Glomerular visceral epithelial cell (primary cell): ENCODE results near the gene GSK3B.

Experiments
- DNase-seq: peaks from one replicate; pipeline ENCODE4 v3.0.0-alpha.2; 2016; ENCODE audit errors: extremely low spot score

The GSK3B gene

DNA sequence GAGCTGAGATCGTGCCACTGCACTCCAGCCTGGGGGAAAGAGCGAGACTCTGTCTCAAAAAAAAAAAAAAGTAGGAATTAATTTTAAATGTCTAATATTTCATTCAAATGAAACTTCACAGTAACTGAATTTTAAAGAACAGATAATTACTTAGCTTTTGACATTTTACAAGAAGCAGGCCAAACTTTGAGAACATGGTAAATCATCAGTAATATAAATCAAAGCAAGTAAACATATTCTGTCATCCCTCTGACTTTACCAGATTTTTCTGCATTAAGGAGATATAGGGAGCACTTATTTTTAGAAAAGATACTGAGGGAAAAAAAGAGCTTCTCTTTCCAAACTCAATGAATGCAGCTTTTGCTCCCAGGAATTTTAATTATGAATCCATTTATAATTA, 275.3 kb downstream of the GSK3B start:
- DNase-seq, result no peak

DNA sequence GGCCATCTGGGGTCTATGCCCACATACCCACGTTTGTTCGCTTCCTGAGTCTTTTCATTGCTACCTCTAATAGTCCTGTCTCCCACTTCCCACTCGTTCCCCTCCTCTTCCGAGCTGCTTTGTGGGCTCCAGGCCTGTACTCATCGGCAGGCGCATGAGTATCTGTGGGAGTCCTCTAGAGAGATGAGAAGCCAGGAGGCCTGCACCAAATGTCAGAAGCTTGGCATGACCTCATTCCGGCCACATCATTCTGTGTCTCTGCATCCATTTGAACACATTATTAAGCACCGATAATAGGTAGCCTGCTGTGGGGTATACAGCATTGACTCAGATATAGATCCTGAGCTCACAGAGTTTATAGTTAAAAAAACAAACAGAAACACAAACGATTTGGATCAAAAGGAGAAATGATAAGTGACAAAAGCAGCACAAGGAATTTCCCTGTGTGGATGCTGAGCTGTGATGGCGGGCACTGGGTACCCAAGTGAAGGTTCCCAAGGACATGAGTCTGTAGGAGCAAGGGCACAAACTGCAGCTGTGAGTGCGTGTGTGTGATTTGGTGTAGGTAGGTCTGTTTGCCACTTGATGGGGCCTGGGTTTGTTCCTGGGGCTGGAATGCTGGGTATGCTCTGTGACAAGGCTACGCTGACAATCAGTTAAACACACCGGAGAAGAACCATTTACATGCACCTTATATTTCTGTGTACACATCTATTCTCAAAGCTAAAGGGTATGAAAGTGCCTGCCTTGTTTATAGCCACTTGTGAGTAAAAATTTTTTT, 276.5 kb downstream of the GSK3B start:
- DNase-seq, result no peak

- DNase-seq, result no peak
Observed at GRCh38 chr3:119817071-119817470, 277.2 kb downstream of the GSK3B start.

DNA sequence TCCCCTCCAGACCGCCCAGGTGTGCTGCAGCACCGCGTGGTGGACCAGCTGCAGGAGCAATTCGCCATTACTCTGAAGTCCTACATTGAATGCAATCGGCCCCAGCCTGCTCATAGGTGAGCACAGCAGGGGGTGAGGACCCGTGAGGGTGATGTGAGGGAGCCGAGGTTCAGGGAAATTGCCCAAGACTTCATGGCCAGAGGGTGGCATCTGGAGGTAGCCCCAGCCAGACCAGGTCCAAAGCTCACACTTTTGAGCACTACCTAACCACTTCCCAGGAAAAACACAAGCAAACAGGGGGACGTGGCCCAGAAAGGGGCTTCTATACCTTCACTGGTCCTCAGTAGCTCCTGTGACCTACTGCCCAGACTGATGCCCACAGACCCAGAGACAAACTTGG, 278.5 kb downstream of the GSK3B start:
- no peak for DNase-seq

DNA sequence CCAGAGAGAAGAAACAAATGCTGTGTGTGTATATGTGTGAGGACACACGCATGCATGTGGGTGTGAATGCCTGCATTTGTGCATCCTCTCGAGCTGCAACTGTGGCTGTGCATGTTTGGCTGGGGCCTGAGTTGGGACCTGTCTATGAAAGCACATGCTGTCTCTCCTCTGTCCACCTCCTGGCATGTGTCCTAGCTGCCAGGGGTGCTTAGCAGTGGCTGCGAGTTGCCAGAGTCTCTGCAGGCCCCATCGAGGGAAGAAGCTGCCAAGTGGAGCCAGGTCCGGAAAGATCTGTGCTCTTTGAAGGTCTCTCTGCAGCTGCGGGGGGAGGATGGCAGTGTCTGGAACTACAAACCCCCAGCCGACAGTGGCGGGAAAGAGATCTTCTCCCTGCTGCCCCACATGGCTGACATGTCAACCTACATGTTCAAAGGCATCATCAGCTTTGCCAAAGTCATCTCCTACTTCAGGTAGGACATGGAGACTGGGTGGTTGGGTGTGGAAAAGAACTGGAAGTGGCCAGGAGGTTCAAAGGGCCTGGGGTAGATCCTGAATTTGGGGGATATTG, 281.7 kb downstream of the GSK3B start:
- no peak for DNase-seq

GRCh38 chr3:119810018-119810435, 284.2 kb downstream of the GSK3B start:
- no peak for DNase-seq

DNA sequence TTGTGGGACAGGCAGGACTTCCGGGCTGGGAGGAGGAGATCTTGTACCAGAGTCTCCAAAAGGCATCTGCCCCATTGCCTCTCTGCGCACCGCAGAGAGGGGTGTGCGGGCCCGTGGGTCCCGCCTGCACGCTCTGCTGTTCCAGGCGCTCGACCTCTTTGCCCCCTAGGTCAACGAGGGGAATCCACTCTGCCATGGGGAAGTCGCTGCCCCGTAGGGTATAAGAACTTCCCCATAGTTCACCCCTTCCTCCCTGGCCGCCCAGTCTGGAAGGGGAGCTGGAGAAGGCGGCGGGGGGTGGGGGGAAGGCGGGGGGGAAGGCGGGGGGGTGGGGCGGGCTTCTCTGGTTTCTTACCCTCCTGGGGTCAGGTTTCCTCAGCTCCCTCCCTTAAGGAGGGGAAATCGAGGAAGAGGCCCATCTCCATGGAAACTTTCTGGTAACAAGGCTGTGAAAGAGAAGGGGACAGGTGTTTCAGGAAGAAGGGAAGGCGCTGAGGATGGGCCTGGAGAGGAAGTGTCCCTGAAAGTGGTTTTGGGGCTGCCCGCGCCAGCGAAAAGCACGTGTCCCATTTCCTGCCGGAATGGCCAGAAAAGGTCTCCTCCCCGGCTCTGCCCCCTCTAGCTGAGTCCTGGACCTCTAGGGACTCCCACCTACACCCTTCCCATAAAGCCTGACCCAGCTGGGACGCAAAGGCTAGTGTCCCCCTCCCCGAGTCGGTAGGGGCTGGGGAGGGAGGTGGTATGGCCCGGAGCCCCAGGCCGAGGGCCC, 284.8 kb downstream of the GSK3B start:
- no peak for DNase-seq

DNA sequence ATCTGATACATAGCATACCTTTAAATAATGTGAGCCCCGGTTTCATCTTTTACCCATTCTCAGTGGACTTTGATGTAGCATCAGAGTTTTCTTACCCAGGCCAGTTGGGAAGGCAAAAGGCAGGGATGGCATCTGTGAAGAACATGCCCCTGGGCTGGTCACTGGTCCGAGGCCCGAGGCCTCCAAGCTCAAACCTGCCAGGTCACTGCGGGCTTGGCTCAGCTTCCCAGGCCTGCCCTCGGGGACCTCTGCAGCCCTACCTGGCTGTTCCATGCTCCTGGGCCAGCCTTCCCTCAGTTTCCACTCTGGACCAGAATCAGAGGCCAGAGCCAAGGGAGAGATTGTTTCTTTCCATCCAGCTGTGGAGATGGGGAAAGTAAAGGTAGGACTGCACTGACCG, 285.4 kb downstream of the GSK3B start:
- no peak for DNase-seq

DNA sequence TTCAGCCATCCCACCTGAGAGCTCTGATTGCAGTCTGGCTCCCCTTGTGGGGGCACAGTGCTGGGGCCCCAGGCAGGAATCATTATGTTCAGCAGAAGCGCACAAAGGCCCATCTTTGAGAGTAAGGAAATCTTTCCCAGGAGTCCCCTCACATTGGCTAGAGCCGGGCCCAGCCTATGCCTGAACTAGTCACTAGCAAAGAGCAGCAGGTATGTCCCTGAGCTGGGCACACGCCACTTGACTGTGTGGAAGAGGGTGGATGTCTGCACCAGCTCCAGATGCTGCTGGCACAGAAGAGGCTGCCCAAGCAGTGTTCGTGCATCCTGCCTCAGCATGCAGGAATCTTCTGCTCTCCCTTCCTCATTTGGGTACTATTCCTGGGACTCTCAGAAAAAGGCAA, 286.0 kb downstream of the GSK3B start:
- no peak for DNase-seq

- DNase-seq, result no peak
Observed at GRCh38 chr3:119800844-119801243, 293.4 kb downstream of the GSK3B start.

GRCh38 chr3:119796785-119797184, 297.5 kb downstream of the GSK3B start:
- no peak for DNase-seq

GRCh38 chr3:119796368-119796767, 297.9 kb downstream of the GSK3B start:
- DNase-seq, result no peak

DNA sequence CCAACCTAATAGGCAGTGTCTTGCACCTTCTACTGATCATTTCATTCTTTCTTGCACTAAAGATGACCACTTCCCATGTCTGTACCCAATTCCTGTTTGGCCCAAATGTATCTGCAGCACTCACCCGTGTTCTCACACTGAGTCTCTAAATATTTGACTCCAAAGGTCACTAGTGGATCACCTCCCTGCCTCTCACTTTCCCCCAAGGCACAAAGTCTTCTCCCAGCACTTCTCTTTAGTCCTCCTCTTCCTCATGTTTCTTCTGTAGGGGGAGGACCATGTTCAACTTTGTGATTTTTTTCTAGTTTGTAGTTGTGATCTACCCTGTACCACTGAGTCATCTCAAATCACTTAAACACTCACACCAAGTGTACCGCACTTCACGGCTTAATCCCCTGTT, 298.4 kb downstream of the GSK3B start:
- DNase-seq, result no peak

DNA sequence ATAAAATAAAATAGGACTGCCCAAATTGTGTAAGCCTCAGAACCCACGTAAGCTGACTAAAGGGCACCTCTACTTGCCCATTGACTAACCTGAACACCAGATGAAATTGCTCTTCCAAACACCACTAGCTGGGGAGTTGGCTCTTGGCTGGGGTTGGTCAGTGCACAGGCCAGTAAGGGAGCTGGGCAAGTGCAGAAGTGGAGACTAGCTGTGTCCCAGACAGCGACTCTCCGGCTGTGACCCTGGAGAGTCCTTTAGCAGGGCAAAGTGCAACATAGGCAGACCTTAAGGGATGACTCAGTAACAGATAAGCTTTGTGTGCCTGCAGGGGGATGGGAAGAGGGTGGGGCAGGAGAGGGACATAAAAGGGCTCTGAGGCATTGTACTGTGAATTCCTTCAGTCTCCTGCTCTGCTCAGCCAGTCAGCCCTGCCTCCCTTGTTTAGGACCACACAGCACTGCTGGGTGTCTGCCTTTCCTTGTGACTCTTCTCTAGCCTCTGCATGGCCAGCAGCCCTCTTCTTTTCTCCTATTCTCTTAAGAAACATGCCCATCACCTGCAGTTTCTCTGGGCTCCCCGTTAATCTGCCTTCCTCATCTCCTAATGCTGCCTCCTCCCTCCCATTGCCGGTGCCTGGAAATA, 299.2 kb downstream of the GSK3B start:
- DNase-seq, result peak; percentile 9

- DNase-seq, result no peak
Observed at GRCh38 chr3:119794401-119794800, 299.8 kb downstream of the GSK3B start.

DNA sequence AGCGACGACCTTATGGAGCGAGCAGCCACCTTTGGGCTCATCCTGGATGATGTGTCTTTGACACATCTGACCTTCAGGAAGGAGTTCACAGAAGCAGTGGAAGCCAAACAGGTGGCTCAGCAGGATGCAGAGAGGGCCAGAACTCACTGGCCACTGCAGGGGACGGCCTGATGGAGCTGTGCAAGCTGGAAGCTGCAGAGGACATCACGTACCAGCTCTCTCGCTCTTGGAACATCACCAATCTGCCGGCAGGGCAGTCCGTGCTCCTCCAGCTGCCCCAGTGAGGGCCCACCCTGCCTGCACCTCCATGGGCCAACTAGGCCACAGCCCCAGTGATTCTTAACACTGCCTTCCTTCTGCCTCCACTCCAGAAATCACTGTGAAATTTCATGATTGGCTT, 302.0 kb downstream of the GSK3B start:
- DNase-seq, result no peak

DNA sequence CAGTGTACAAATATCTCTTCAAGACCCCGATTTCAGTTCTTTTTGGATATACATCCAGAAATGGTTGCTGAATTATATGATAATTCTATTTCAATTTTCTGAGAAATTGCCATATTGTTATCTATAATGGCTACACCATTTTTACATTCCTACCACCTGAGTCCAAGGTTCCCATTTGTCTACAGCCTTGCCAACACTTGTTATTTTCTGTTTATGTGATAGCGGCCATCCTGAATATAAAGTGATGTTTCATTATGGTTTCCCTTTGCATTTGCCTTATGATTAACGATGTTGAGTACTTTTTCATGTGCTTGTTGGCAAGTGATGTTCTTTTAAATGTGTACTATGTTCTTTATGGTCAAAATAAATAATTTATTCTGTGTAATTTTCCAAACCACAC, 303.9 kb downstream of the GSK3B start:
- no peak for DNase-seq

DNA sequence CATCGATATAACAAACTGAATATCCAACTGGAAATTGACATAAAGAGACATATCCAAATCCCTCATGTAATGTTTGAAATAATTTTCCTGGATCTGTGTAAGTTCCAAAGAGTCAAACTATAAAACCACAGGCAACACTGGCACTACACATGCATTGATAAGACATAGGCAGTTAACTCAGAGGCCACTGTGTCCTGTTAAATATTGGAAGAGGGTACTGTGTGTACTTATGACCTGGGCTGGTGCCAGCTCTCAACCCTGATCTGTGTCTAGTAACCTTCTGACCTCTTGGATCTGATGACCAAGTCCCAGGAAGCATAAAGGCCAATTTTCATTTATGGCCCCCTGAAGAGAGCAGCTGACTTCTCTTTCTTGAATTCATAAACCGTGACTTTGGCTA, 307.8 kb downstream of the GSK3B start:
- DNase-seq, result no peak

DNA sequence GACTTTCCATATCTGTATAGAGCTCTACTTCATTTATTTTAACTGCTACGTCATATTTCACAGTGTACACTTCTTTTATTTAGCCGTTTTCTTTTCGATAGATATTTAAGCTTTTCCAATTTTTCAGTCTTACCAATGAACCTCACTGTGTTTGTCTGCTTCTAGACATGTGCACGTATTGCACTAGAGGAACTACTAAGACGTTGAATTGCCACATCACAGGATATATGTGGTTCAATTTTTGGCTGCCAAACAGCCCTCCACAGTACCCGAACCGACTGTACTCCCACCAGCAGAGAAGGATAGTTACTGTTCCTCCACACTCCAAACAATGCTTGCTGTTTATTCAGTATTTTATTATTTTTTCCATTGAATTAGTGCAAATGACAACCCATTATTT, 310.4 kb downstream of the GSK3B start:
- DNase-seq, result no peak

DNA sequence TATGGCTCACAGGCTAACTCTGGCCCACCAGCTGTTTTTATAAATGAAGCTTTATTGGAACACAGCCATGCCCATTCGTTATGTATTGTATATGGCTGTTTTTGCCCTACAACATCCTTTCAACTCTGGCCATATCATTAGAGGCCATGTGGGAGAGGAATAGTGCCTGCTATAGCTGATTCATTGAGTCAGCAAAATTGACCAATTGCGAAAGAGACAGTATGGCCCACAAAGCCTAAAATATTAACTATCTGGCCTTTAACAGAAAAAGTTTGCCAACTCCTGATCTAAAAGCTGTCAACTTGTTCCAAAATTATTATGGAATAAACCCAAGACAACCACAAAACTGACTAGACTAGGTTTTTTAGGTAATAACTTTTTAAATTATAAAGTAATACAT, 311.0 kb downstream of the GSK3B start:
- no peak for DNase-seq

DNA sequence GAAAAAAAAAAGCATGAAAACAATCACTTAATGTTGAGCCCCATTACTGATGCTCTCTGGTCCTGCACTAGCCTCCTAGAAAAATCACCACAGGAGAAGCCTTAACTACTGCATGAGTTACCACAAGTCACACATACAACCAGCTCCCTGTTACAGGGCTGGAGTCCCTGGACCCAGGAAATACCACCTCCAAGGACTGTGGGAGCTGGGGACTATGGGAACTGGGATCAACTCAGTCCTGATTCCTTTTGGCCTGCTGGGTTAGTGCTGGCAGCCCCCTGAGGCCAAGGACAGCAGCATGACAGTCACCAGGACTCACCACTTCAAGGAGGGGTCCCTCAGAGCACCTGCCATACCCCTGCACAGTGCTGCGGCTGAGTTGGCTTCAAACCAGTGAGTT, 311.8 kb downstream of the GSK3B start:
- no peak for DNase-seq

GRCh38 chr3:119781330-119782198, 312.7 kb downstream of the GSK3B start, which contains the start of gene NR1I2:
Gene NR1I2 (plus strand): TSS chr3:119782101.
- DNase-seq, result no peak
